ENCODE results near the gene SYNPR.

The SYNPR gene

DNA sequence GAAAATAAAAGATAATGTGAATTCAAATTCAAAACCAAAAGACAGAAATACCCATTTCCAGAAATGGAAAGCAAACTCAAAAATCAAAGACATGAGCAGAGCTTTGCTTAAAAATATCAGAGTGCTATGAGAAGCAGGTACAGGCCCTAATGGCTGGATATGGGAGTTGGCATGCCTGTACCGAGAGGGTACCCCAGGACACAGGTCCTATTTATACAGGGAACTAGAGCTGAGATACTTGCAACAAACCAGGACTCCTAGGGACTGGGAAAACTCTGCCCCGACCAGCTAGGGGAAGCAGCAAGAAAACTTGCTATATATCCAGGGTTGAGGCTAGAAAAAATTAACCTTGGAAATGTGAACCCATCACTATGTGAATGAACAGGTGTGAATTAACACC, 36.0 kb upstream of the SYNPR start:
- no peak overlapping the region for H3K4me2 ChIP-seq (ENCODE audit: insufficient read depth, low read length)
- H3K4me3 ChIP-seq (ENCODE audit: low read depth in 1 of 2, low read length in 2 of 2), result no peak overlapping the region
- no peaks in the 10 kb centered on the region for H4K20me1 ChIP-seq (ENCODE audit: insufficient read depth, low read length)
- no peaks in the 10 kb centered on the region for H3K9me3 ChIP-seq (ENCODE audit: insufficient read depth, low read length, severe bottlenecking)
- TF ChIP-seq, protein P1, sequence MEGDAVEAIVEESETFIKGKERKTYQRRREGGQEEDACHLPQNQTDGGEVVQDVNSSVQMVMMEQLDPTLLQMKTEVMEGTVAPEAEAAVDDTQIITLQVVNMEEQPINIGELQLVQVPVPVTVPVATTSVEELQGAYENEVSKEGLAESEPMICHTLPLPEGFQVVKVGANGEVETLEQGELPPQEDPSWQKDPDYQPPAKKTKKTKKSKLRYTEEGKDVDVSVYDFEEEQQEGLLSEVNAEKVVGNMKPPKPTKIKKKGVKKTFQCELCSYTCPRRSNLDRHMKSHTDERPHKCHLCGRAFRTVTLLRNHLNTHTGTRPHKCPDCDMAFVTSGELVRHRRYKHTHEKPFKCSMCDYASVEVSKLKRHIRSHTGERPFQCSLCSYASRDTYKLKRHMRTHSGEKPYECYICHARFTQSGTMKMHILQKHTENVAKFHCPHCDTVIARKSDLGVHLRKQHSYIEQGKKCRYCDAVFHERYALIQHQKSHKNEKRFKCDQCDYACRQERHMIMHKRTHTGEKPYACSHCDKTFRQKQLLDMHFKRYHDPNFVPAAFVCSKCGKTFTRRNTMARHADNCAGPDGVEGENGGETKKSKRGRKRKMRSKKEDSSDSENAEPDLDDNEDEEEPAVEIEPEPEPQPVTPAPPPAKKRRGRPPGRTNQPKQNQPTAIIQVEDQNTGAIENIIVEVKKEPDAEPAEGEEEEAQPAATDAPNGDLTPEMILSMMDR (IDR thresholded peaks at IDR 0.05; ENCODE audit: borderline replicate concordance, extremely low read depth, low read length, poor library complexity, severe bottlenecking), result no peak
- no peak for TF ChIP-seq EZH2 (IDR thresholded peaks at IDR 0.05; ENCODE audit: borderline replicate concordance, low read depth, low read length, severe bottlenecking)
- no peak overlapping the region for H2AFZ ChIP-seq (ENCODE audit: low read depth, low read length)
- H3K79me2 ChIP-seq (ENCODE audit: insufficient read depth, low read length), result no peaks in the 10 kb centered on the region
- no peaks in the 10 kb centered on the region for H3K36me3 ChIP-seq (ENCODE audit: insufficient read depth, low read length)
- ATAC-seq (ENCODE audit: insufficient read depth, low read depth), result no peak
- H3K4me1 ChIP-seq (ENCODE audit: insufficient read depth, low read length), result no peaks in the 10 kb centered on the region
- no peak for DNase-seq
- H3K27ac ChIP-seq (ENCODE audit: low read length), result no peak overlapping the region
- H3K27me3 ChIP-seq (ENCODE audit: insufficient read depth, low read length, poor library complexity), result no peaks in the 10 kb centered on the region
- no peak overlapping the region for H3K9ac ChIP-seq (ENCODE audit: low read depth, low read length)

DNA sequence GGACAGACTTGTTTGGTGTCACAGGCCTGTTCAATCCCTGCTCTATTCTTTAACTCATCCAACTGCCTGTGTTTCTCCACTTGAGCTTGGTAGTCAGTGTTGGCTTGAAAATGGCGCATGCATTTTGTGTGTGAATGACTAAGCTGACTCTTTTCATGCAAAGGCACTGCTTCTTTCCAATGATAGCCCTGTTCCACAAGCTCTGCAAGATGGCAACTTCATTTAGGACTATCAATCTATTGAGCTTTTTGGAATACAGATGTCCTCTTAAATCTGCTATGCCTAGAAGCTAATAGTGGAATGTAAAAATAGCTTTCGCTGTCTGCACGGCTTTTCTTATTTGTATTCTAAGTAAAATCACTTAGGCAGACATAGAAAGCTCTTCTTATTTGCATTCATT, 33.6 kb upstream of the SYNPR start:
- H3K9me3 ChIP-seq (ENCODE audit: insufficient read depth, low read length, severe bottlenecking), result no peaks in the 10 kb centered on the region
- no peaks in the 10 kb centered on the region for H3K79me2 ChIP-seq (ENCODE audit: insufficient read depth, low read length)
- no peaks in the 10 kb centered on the region for H4K20me1 ChIP-seq (ENCODE audit: insufficient read depth, low read length)
- no peak overlapping the region for H3K27ac ChIP-seq (ENCODE audit: low read length)
- ATAC-seq (ENCODE audit: insufficient read depth, low read depth) (no peak), DNase-seq (no peak)
- H3K4me2 ChIP-seq (ENCODE audit: insufficient read depth, low read length), result no peak overlapping the region
- H3K4me3 ChIP-seq (ENCODE audit: low read depth in 1 of 2, low read length in 2 of 2), result no peak overlapping the region
- TF ChIP-seq, protein P1 (IDR thresholded peaks at IDR 0.05; ENCODE audit: borderline replicate concordance, extremely low read depth, low read length, poor library complexity, severe bottlenecking), result no peak
- TF ChIP-seq EZH2 (IDR thresholded peaks at IDR 0.05; ENCODE audit: borderline replicate concordance, low read depth, low read length, severe bottlenecking), result no peak
- H3K36me3 ChIP-seq (ENCODE audit: insufficient read depth, low read length), result no peaks in the 10 kb centered on the region
- H3K27me3 ChIP-seq (ENCODE audit: insufficient read depth, low read length, poor library complexity), result no peaks in the 10 kb centered on the region
- no peak overlapping the region for H3K9ac ChIP-seq (ENCODE audit: low read depth, low read length)
- no peak overlapping the region for H2AFZ ChIP-seq (ENCODE audit: low read depth, low read length)
- no peaks in the 10 kb centered on the region for H3K4me1 ChIP-seq (ENCODE audit: insufficient read depth, low read length)

- TF ChIP-seq, protein P1 (IDR thresholded peaks at IDR 0.05; ENCODE audit: borderline replicate concordance, extremely low read depth, low read length, poor library complexity, severe bottlenecking), result no peak
- TF ChIP-seq EZH2 (IDR thresholded peaks at IDR 0.05; ENCODE audit: borderline replicate concordance, low read depth, low read length, severe bottlenecking), result no peak
These were observed 32.3 kb upstream of the SYNPR start for GRCh38 chr3:63245726-63246241.

DNA sequence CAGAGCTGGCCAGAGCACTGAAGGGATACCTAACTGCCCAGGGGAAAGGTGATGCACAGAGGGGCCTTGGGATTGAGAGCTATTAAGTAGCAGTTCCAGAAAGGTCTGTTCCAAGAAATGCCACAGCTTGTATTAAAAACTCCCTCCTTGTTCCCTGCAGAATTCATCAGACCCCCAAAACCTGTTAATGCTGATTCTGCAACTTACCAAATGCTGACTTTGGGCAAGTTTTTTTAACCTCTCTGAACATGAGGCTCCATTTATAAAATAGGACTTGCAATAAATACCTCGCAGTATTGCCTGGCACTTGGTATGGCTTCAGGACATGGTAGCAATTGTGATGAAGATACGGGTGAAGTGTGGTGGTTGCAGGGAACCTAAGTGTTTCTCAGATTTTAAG, 30.1 kb upstream of the SYNPR start:
- Histone ChIP-seq H3K79me2 (ENCODE audit: insufficient read depth, low read length) (no peaks in the 10 kb centered on the region), H3K27ac (ENCODE audit: low read length) (no peak overlapping the region), H3K4me3 (ENCODE audit: low read depth in 1 of 2, low read length in 2 of 2) (no peak overlapping the region), H4K20me1 (ENCODE audit: insufficient read depth, low read length) (no peaks in the 10 kb centered on the region), H3K27me3 (ENCODE audit: insufficient read depth, low read length, poor library complexity) (no peaks in the 10 kb centered on the region), H3K9ac (ENCODE audit: low read depth, low read length) (no peak overlapping the region), H3K9me3 (ENCODE audit: insufficient read depth, low read length, severe bottlenecking) (no peaks in the 10 kb centered on the region), H3K4me2 (ENCODE audit: insufficient read depth, low read length) (no peak overlapping the region), H3K36me3 (ENCODE audit: insufficient read depth, low read length) (no peaks in the 10 kb centered on the region), H2AFZ (ENCODE audit: low read depth, low read length) (no peak overlapping the region), H3K4me1 (ENCODE audit: insufficient read depth, low read length) (no peaks in the 10 kb centered on the region)
- ATAC-seq (ENCODE audit: insufficient read depth, low read depth) (no peak), DNase-seq (no peak)
- TF ChIP-seq, protein P1 (IDR thresholded peaks at IDR 0.05; ENCODE audit: borderline replicate concordance, extremely low read depth, low read length, poor library complexity, severe bottlenecking), result no peak
- TF ChIP-seq EZH2 (IDR thresholded peaks at IDR 0.05; ENCODE audit: borderline replicate concordance, low read depth, low read length, severe bottlenecking), result no peak

More at GRCh38 chr3:63245726-63246241, 32.3 kb upstream of the SYNPR start:
- H3K4me2 ChIP-seq (ENCODE audit: insufficient read depth, low read length), result no peak overlapping the region
- H3K9me3 ChIP-seq (ENCODE audit: insufficient read depth, low read length, severe bottlenecking), result no peaks in the 10 kb centered on the region
- H3K27me3 ChIP-seq (ENCODE audit: insufficient read depth, low read length, poor library complexity), result no peaks in the 10 kb centered on the region
- H3K79me2 ChIP-seq (ENCODE audit: insufficient read depth, low read length), result no peaks in the 10 kb centered on the region
- H3K4me1 ChIP-seq (ENCODE audit: insufficient read depth, low read length), result no peaks in the 10 kb centered on the region
- H3K9ac ChIP-seq (ENCODE audit: low read depth, low read length), result no peak overlapping the region
- H3K27ac ChIP-seq (ENCODE audit: low read length), result no peak overlapping the region
- H2AFZ ChIP-seq (ENCODE audit: low read depth, low read length), result no peak overlapping the region
- no peaks in the 10 kb centered on the region for H4K20me1 ChIP-seq (ENCODE audit: insufficient read depth, low read length)
- ATAC-seq (ENCODE audit: insufficient read depth, low read depth) (no peak), DNase-seq (no peak)
- H3K4me3 ChIP-seq (ENCODE audit: low read depth in 1 of 2, low read length in 2 of 2), result no peak overlapping the region
- no peaks in the 10 kb centered on the region for H3K36me3 ChIP-seq (ENCODE audit: insufficient read depth, low read length)
